GM06990 (cell line): Measurements from ENCODE around the gene HAO2.

ENCODE experiments used
- DNase-seq: peaks from one replicate; pipeline ENCODE4 v3.0.0-alpha.2; 2011; ENCODE audit not compliant: insufficient read length; ENCODE audit errors: extremely low read depth
- H3K27me3 ChIP-seq: replicated peaks from 2 replicates; pipeline ENCODE4 v1.6.0; 2011; ENCODE audit warnings: low read length; ENCODE audit not compliant: control insufficient read depth, insufficient read depth
- H3K36me3 ChIP-seq: 2 replicates; pipeline ENCODE4 v1.5.1; 2011; ENCODE audit warnings: low read length; ENCODE audit not compliant: control insufficient read depth, insufficient read depth
- H3K4me3 ChIP-seq: replicated peaks from 2 replicates; pipeline ENCODE4 v1.5.1; 2011; ENCODE audit warnings: low read depth, mild to moderate bottlenecking, control low read depth, low read length
- TF ChIP-seq, protein P1 (sequence below): IDR thresholded peaks from 2 replicates; pipeline ENCODE4 v1.5.1; 2011; ENCODE audit warnings: low read length, control low read depth, mild to moderate bottlenecking, inconsistent platforms; ENCODE audit not compliant: insufficient read depth, poor library complexity, severe bottlenecking

Gene HAO2

DNA sequence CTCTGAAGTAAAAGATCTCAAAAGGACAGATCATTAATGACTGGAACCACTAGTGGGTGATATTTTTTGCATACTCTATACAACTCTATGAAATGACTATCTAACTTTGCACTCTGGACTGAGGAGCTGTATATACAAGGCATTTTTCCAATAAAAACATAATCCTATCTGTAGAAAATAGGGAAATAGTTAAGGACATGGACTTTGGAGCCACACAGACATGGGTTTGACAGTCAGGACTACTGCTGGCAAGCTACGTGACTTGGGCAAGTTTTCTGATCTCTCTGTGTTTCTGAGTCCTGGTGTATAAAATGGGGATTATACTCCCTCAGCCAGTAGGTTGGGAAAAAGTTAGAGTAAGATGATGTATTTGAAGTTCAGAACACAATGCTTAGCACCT lies 25.5 kb downstream of the HAO2 start:
- H3K27me3 ChIP-seq, result no peaks in the 10 kb centered on the region; the same call in none of the 2 replicates
- H3K4me3 ChIP-seq, result no peak overlapping the region
- no peaks in the 10 kb centered on the region for H3K36me3 ChIP-seq
- DNase-seq, result no peak
- TF ChIP-seq, protein P1, sequence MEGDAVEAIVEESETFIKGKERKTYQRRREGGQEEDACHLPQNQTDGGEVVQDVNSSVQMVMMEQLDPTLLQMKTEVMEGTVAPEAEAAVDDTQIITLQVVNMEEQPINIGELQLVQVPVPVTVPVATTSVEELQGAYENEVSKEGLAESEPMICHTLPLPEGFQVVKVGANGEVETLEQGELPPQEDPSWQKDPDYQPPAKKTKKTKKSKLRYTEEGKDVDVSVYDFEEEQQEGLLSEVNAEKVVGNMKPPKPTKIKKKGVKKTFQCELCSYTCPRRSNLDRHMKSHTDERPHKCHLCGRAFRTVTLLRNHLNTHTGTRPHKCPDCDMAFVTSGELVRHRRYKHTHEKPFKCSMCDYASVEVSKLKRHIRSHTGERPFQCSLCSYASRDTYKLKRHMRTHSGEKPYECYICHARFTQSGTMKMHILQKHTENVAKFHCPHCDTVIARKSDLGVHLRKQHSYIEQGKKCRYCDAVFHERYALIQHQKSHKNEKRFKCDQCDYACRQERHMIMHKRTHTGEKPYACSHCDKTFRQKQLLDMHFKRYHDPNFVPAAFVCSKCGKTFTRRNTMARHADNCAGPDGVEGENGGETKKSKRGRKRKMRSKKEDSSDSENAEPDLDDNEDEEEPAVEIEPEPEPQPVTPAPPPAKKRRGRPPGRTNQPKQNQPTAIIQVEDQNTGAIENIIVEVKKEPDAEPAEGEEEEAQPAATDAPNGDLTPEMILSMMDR, result no peak

DNA sequence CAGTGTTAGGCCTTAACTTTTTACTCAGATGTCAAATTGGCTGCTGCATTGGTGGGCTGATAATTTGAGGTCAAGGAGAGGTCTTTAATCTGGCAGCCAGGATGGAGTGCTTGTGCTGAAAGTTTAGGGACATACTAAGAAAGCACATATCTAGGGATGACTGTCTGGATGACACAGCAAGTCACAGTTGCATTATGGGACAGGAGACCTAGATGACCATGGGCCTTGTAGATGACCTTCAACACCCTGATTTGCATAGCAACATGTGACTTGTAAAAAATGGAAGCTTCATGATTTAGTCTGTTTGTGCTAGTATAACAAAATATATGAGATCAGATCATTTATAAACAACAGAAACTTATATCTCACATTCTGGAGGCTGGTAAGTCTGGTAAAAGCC lies 28.4 kb downstream of the HAO2 start:
- no peak for DNase-seq
- H3K4me3 ChIP-seq, result no peak overlapping the region
- H3K36me3 ChIP-seq, result no peaks in the 10 kb centered on the region
- TF ChIP-seq, protein P1, result no peak
- no peaks in the 10 kb centered on the region; the same call in 1 of the 2 replicates for H3K27me3 ChIP-seq

DNA sequence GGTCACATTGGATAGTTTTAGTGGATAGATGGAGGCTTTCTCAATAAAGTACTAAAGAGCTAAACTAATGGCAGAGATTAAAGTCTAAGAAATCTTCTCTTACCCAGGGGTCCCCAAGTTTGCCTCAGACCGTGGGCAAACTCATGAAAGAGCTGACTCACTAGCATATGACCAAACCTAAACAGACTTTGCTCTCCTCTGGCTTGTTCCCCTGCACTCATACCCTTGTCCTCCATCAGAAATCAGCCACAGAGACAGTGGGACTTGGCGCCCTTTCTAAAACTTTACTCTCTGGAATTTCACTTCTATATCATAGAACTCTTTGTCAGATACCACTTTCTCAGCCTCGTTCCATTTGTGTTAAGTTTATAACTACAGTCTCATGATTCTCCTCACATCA lies 29.4 kb downstream of the HAO2 start:
- TF ChIP-seq, protein P1, result no peak
- Histone ChIP-seq H3K4me3 (no peak overlapping the region), H3K27me3 (no peaks in the 10 kb centered on the region; the same call in 1 of the 2 replicates), H3K36me3 (no peaks in the 10 kb centered on the region)
- no peak for DNase-seq

DNA sequence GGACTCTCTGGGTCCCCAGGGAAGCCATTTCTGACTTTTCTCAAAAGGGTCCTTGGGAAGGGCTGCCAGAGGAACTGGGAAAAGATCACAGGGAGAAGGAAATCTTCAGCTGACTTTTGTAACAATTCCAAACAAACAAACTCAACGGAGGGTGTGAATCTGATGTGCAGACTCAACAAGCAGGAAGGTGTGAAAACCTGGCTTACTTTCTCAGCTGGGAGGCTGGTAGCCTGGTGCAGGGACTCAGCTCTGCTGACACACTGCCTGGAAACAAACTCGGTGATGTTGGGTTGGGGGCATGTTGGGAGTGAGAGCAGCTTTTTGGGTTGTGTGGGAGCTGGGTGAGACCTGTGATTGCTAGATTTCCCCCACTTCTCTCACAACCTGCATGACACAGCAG lies 36.2 kb downstream of the HAO2 start:
- Histone ChIP-seq H3K36me3 (no peaks in the 10 kb centered on the region), H3K27me3 (no peaks in the 10 kb centered on the region), H3K4me3 (no peak overlapping the region)
- no peak for DNase-seq
- TF ChIP-seq, protein P1, result no peak

DNA sequence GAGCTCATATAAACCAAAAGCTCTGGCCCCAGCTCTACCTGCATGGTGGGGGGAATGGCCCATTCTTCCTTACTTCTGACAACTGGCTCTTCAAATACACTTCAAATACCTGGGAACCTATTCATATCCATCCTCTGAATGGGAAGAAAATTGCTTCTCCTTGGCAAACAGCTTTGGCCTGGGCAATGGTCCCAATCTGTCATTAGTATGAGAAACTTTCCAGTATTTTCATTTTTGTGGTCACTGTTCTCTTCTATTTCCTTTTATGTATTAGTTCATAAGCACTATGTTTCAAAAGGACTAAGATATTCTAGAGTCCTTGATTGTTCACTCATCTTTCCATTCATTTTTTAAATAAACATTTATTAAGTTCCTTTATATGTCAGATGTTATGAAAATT lies 41.1 kb downstream of the HAO2 start:
- TF ChIP-seq, protein P1, result no peak
- no peaks in the 10 kb centered on the region for H3K27me3 ChIP-seq
- no peak for DNase-seq
- no peak overlapping the region for H3K4me3 ChIP-seq
- no peaks in the 10 kb centered on the region for H3K36me3 ChIP-seq

DNA sequence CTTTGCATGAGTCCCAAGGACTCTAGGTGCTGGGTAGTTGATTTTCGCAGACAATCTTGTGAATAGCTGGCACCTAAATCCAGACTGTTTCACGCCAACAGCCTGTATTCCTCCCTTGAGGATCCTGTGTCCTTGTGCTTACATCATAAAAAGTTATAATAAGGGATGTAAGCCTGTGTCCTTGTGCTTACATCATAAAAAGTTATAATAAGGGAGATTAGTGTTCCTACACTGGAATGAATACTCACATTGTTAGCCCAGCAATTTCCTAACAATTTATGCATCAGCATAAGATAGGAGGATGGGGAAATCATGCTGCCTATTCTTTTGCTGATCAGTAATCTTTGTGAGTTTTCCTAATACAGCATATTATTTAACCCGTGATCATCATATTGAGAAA lies 42.4 kb downstream of the HAO2 start:
- H3K4me3 ChIP-seq, result no peak overlapping the region
- H3K27me3 ChIP-seq, result no peaks in the 10 kb centered on the region
- no peaks in the 10 kb centered on the region for H3K36me3 ChIP-seq
- TF ChIP-seq, protein P1, result no peak
- no peak for DNase-seq
